ENCODE measurements around the gene LITAF. TPM values are rescaled to one million over a fixed set of nuclear protein-coding genes. Genes with fewer than 3 reads are reported as not detected.

LITAF gene
- total RNA-seq, 1 experiment from 2014 or later, result 0.63 TPM

- DNase-seq (ENCODE audit: low read depth), result no peak
Measured at GRCh38 chr16:11553371-11553770, 33.3 kb downstream of the LITAF start.

GRCh38 chr16:11552440-11552839 is 34.3 kb downstream of the LITAF start:
- DNase-seq (ENCODE audit: low read depth), result no peak

GRCh38 chr16:11551842-11552241 is 34.9 kb downstream of the LITAF start:
- DNase-seq (ENCODE audit: low read depth), result no peak

GRCh38 chr16:11550791-11551498 is 35.8 kb downstream of the LITAF start:
- DNase-seq (ENCODE audit: low read depth), result no peak

GRCh38 chr16:11547118-11547916 is 39.4 kb downstream of the LITAF start:
- no peak for DNase-seq (ENCODE audit: low read depth)

- peak; percentile 5 for DNase-seq (ENCODE audit: low read depth)
Measured at GRCh38 chr16:11546608-11547061, 40.1 kb downstream of the LITAF start.

GRCh38 chr16:11543661-11544393 is 42.9 kb downstream of the LITAF start:
- no peak for DNase-seq (ENCODE audit: low read depth)

GRCh38 chr16:11542069-11542744 is 44.5 kb downstream of the LITAF start:
- DNase-seq (ENCODE audit: low read depth), result no peak

- no peak for DNase-seq (ENCODE audit: low read depth)
Measured at GRCh38 chr16:11539641-11540050, 47.1 kb downstream of the LITAF start.

GRCh38 chr16:11538880-11539279 is 47.8 kb downstream of the LITAF start:
- no peak for DNase-seq (ENCODE audit: low read depth)

- DNase-seq (ENCODE audit: low read depth), result no peak
Measured at GRCh38 chr16:11536104-11536866, 50.4 kb downstream of the LITAF start.

GRCh38 chr16:11535494-11535893 is 51.2 kb downstream of the LITAF start:
- DNase-seq (ENCODE audit: low read depth), result no peak

GRCh38 chr16:11534262-11534661 is 52.5 kb downstream of the LITAF start:
- no peak for DNase-seq (ENCODE audit: low read depth)

GRCh38 chr16:11533588-11533987 is 53.1 kb downstream of the LITAF start:
- DNase-seq (ENCODE audit: low read depth), result no peak

GRCh38 chr16:11530171-11530940 is 56.4 kb downstream of the LITAF start:
- no peak for DNase-seq (ENCODE audit: low read depth)

- no peak for DNase-seq (ENCODE audit: low read depth)
Measured at GRCh38 chr16:11529285-11529684, 57.4 kb downstream of the LITAF start.

- no peak for DNase-seq (ENCODE audit: low read depth)
Measured at GRCh38 chr16:11528053-11528452, 58.7 kb downstream of the LITAF start.

- DNase-seq (ENCODE audit: low read depth), result no peak
Measured at GRCh38 chr16:11526655-11527350, 59.9 kb downstream of the LITAF start.

GRCh38 chr16:11524098-11524760 is 62.5 kb downstream of the LITAF start:
- no peak for DNase-seq (ENCODE audit: low read depth)
